Upper lobe of left lung (tissue), 4 donors: ENCODE measurements around the gene SIRT3.

ENCODE experiments used
- CTCF ChIP-seq, 6 experiments: fragments of 450-650 bp in 4 of 6; fragments of 200-600 bp in 2 of 6; sonication (generic) in 2 of 6; IDR thresholded peaks; one replicate each; pipeline ENCODE4 v1.5.1; 2016 to 2019; ENCODE audit warnings: antibody characterized with exemption in 6 of 6
- EP300 ChIP-seq, 4 donors: sonication (generic); formaldehyde crosslinking; IDR thresholded peaks; one replicate each; pipeline ENCODE4 v1.5.1; 2017; ENCODE audit warnings: antibody characterized with exemption in 4 of 4, control low read depth in 2 of 4
- POLR2A ChIP-seq, 4 donors: fragments of 450-650 bp; IDR thresholded peaks; one replicate each; pipeline ENCODE4 v1.5.1; 2016 to 2017; ENCODE audit warnings: antibody characterized with exemption in 4 of 4, mild to moderate bottlenecking in 2 of 4

DNA sequence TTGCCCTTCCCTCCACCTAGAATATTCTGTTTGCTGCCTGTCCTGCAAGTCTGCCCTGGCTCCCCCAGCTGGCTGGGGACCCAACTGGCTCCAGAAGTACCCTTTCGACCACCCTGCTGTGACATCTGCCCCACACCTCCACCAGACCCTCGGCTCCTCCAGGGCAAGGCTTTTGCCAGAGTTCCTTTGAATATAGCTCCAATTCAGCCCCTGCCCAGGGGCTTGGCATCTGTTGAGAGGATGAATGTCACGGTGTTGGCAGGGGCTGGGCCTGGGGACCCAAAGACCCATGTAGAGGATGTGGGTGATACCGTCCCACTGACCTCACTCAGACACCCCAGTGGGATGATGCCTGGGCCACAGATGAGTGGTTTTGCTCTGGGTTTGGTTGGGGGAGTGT lies 46.0 kb upstream of the SIRT3 start:
- TF ChIP-seq CTCF (IDR thresholded peaks at IDR 0.05), result no peak
- no peak for TF ChIP-seq POLR2A (IDR thresholded peaks at IDR 0.05)
- no peak for TF ChIP-seq EP300 (IDR thresholded peaks at IDR 0.05)
